Measurements from ENCODE around the gene PRMT7. TPM values are rescaled to one million over a fixed set of nuclear protein-coding genes. Genes with fewer than 3 reads are reported as not detected.

Gene PRMT7
- total RNA-seq, 1 experiment from 2014 or later, result 59.3 TPM

DNA sequence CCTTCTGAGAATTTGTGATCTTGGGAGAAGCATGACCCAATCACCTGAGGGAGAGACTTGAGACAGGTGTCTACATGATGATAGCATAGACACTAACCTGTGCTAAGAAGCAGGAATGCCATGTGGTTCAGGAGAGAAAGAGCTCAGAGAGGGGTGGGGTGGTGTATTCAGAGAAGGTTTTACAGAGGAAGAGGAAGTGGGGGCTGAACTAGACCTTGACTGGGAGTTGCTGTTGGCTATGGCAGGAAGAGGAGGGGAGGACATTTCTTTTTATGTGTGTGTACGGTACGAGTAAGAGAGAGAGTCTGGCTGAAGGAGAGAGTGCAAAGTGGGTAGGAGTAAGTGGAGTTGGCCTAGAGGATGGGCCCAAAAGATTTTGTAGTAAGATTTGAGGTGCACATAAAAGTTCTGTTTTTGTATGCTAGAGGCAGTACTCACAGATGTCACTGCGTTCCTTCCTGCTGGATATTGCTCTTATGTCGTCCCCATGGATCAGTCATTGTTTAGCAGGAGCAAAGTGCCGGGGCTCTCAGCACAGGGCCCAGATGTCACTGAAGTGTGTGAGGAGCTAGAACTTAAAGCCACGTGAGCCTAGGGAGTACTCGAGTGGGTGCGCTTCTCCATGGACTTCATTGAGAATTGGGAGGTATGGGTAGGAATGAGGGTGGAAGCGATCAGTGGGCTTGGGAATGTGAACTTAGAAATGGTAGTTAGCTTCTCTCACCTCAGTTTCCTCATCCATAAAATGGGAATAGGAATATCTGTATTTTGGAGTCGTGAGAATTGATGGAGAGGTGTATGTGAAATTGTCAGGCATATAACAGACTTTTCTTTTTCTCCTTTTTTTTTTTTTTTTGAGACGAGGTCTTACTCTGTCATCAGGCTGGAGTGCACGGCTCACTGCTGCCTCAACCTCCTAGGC, 24.4 kb upstream of the PRMT7 start (continued):
- TF ChIP-seq GRHL2 (CRISPR knock-in tag; IDR thresholded peaks at IDR 0.05; ENCODE audit: insufficient replicate concordance, severe bottlenecking), result no peak

DNA sequence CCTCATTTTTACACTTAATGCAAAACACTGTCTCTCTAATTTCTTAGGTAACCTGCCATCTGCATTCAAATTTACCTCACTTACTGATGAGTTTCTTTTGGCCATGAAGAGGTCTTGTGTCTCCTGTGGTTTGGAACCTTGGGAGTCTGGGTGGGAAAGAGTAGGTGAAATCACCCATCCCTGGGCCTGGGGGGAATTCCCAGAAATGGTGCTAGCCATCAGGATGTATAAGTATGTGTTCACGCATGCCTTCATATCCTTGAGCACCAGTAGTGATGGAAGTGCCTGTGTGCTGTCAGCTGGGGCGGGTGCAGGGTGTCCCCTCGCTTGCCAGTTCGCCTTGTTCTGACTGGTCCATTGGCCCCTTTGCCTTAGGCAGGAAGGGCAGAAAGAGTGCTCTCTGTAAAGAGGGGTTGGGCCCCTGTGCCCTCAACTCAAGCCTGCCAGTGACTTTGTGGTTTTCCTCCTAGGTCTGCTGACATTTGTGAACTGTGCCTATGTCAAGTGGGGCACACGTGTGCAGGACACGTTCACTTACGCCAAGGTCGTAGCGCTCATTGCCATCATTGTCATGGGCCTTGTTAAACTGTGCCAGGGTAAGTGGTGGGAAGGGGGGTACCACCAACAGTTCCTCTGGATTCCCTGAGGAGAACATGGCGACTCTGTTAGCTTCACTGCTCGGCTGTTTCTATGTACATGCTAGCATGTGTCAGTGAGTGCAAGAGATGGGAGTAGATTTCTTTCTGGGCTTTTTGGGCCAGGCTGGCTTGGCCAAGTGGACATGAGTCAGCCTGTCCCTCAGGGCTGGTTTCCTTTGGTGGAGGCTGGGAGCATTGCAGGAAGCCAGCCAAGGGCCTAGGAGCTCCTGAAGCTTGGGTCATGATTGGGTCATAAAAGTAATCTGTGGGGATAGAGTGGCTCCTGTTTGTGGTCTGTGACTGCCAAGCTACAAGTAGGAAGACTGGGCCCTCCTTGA, 23.3 kb upstream of the PRMT7 start:
- no peak overlapping the region for H3K4me3 Mint-ChIP-seq
- CTCF ChIA-PET, result interaction anchor here (4.2 kb wide), 1 partner anchor 24 kb away, joined by 24 read pairs; the partner anchor contains the start of gene SLC7A6
- H3K27me3 Mint-ChIP-seq (ENCODE audit: low read depth), result no peaks in the 10 kb centered on the region
- H3K4me1 Mint-ChIP-seq, result peaks cover 8% of the 10 kb centered on the region
- peaks cover 23% of the 10 kb centered on the region for H3K36me3 Mint-ChIP-seq
- no peak for DNase-seq (ENCODE audit: low spot score)
- no peak overlapping the region; the same call in 1 of the 2 replicates for H3K27ac Mint-ChIP-seq
- POLR2A ChIA-PET, result no interaction called here
- H3K9me3 Mint-ChIP-seq, result no peaks in the 10 kb centered on the region
- ATAC-seq, result no peak
- TF ChIP-seq, protein P1, sequence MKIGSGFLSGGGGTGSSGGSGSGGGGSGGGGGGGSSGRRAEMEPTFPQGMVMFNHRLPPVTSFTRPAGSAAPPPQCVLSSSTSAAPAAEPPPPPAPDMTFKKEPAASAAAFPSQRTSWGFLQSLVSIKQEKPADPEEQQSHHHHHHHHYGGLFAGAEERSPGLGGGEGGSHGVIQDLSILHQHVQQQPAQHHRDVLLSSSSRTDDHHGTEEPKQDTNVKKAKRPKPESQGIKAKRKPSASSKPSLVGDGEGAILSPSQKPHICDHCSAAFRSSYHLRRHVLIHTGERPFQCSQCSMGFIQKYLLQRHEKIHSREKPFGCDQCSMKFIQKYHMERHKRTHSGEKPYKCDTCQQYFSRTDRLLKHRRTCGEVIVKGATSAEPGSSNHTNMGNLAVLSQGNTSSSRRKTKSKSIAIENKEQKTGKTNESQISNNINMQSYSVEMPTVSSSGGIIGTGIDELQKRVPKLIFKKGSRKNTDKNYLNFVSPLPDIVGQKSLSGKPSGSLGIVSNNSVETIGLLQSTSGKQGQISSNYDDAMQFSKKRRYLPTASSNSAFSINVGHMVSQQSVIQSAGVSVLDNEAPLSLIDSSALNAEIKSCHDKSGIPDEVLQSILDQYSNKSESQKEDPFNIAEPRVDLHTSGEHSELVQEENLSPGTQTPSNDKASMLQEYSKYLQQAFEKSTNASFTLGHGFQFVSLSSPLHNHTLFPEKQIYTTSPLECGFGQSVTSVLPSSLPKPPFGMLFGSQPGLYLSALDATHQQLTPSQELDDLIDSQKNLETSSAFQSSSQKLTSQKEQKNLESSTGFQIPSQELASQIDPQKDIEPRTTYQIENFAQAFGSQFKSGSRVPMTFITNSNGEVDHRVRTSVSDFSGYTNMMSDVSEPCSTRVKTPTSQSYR (CRISPR knock-in tag; IDR thresholded peaks at IDR 0.05), result no peak
- TF ChIP-seq CREB1 (CRISPR knock-in tag; IDR thresholded peaks at IDR 0.05) (no peak), GABPB1 (CRISPR knock-in tag; IDR thresholded peaks at IDR 0.05) (no peak)

DNA sequence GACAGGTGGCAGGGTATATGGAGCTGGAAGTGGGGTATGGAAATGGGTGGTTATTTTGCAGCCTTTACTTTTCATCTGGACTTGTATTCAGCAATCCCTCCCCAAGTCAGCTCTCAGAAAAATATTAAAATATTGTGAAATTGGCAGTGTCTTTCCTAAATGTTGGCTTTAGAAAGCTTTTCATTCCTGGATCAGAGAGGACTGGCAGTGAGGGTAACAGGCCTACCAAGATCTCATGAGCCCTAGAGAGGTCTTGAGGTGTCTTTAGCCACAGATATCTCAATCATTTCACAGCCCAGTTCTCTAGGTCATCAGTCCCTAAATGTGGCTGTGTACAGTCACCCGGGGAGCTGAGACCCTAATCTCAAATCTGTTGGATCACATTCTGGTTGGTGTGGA, 22.6 kb upstream of the PRMT7 start:
- CTCF ChIA-PET, result interaction anchor here (4.2 kb wide), 1 partner anchor 24 kb away, joined by 24 read pairs; the partner anchor contains the start of gene SLC7A6
- H3K4me1 Mint-ChIP-seq, result peaks cover 8% of the 10 kb centered on the region
- H3K36me3 Mint-ChIP-seq, result peaks cover 28% of the 10 kb centered on the region
- ATAC-seq (no peak), DNase-seq (ENCODE audit: low spot score) (no peak)
- POLR2A ChIA-PET, result no interaction called here
- TF ChIP-seq TEAD1 (CRISPR knock-in tag; IDR thresholded peaks at IDR 0.05), result no peak
- TF ChIP-seq CBFB (CRISPR knock-in tag; IDR thresholded peaks at IDR 0.05; ENCODE audit: low read depth), result no peak
- TF ChIP-seq TEAD4 (CRISPR knock-in tag; IDR thresholded peaks at IDR 0.05), result no peak
- TF ChIP-seq, protein P2, sequence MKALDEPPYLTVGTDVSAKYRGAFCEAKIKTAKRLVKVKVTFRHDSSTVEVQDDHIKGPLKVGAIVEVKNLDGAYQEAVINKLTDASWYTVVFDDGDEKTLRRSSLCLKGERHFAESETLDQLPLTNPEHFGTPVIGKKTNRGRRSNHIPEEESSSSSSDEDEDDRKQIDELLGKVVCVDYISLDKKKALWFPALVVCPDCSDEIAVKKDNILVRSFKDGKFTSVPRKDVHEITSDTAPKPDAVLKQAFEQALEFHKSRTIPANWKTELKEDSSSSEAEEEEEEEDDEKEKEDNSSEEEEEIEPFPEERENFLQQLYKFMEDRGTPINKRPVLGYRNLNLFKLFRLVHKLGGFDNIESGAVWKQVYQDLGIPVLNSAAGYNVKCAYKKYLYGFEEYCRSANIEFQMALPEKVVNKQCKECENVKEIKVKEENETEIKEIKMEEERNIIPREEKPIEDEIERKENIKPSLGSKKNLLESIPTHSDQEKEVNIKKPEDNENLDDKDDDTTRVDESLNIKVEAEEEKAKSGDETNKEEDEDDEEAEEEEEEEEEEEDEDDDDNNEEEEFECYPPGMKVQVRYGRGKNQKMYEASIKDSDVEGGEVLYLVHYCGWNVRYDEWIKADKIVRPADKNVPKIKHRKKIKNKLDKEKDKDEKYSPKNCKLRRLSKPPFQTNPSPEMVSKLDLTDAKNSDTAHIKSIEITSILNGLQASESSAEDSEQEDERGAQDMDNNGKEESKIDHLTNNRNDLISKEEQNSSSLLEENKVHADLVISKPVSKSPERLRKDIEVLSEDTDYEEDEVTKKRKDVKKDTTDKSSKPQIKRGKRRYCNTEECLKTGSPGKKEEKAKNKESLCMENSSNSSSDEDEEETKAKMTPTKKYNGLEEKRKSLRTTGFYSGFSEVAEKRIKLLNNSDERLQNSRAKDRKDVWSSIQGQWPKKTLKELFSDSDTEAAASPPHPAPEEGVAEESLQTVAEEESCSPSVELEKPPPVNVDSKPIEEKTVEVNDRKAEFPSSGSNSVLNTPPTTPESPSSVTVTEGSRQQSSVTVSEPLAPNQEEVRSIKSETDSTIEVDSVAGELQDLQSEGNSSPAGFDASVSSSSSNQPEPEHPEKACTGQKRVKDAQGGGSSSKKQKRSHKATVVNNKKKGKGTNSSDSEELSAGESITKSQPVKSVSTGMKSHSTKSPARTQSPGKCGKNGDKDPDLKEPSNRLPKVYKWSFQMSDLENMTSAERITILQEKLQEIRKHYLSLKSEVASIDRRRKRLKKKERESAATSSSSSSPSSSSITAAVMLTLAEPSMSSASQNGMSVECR (CRISPR knock-in tag; IDR thresholded peaks at IDR 0.05; ENCODE audit: borderline replicate concordance), result no peak
- TF ChIP-seq, protein P3, sequence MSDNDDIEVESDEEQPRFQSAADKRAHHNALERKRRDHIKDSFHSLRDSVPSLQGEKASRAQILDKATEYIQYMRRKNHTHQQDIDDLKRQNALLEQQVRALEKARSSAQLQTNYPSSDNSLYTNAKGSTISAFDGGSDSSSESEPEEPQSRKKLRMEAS (CRISPR knock-in tag; IDR thresholded peaks at IDR 0.05), result no peak
- no peak for TF ChIP-seq ZNF416 (CRISPR knock-in tag; IDR thresholded peaks at IDR 0.05)
- TF ChIP-seq NFATC4 (CRISPR knock-in tag; IDR thresholded peaks at IDR 0.05), result no peak
- TF ChIP-seq, protein P4, sequence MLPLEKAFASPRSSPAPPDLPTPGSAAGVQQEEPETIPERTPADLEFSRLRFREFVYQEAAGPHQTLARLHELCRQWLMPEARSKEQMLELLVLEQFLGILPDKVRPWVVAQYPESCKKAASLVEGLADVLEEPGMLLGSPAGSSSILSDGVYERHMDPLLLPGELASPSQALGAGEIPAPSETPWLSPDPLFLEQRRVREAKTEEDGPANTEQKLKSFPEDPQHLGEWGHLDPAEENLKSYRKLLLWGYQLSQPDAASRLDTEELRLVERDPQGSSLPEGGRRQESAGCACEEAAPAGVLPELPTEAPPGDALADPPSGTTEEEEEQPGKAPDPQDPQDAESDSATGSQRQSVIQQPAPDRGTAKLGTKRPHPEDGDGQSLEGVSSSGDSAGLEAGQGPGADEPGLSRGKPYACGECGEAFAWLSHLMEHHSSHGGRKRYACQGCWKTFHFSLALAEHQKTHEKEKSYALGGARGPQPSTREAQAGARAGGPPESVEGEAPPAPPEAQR (CRISPR knock-in tag; IDR thresholded peaks at IDR 0.05), result no peak
- TF ChIP-seq OVOL2 (CRISPR knock-in tag; IDR thresholded peaks at IDR 0.05; ENCODE audit: borderline replicate concordance), result no peak
- TF ChIP-seq PRRX2 (CRISPR knock-in tag; IDR thresholded peaks at IDR 0.05), result no peak
- TF ChIP-seq, protein P5, sequence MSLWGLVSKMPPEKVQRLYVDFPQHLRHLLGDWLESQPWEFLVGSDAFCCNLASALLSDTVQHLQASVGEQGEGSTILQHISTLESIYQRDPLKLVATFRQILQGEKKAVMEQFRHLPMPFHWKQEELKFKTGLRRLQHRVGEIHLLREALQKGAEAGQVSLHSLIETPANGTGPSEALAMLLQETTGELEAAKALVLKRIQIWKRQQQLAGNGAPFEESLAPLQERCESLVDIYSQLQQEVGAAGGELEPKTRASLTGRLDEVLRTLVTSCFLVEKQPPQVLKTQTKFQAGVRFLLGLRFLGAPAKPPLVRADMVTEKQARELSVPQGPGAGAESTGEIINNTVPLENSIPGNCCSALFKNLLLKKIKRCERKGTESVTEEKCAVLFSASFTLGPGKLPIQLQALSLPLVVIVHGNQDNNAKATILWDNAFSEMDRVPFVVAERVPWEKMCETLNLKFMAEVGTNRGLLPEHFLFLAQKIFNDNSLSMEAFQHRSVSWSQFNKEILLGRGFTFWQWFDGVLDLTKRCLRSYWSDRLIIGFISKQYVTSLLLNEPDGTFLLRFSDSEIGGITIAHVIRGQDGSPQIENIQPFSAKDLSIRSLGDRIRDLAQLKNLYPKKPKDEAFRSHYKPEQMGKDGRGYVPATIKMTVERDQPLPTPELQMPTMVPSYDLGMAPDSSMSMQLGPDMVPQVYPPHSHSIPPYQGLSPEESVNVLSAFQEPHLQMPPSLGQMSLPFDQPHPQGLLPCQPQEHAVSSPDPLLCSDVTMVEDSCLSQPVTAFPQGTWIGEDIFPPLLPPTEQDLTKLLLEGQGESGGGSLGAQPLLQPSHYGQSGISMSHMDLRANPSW (CRISPR knock-in tag; conservative IDR thresholded peaks at IDR 0.05; ENCODE audit: low read depth), result no peak
- no peak for TF ChIP-seq FOXP1 (CRISPR knock-in tag; IDR thresholded peaks at IDR 0.05; ENCODE audit: borderline replicate concordance)
- TF ChIP-seq, protein P6, sequence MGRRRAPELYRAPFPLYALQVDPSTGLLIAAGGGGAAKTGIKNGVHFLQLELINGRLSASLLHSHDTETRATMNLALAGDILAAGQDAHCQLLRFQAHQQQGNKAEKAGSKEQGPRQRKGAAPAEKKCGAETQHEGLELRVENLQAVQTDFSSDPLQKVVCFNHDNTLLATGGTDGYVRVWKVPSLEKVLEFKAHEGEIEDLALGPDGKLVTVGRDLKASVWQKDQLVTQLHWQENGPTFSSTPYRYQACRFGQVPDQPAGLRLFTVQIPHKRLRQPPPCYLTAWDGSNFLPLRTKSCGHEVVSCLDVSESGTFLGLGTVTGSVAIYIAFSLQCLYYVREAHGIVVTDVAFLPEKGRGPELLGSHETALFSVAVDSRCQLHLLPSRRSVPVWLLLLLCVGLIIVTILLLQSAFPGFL (CRISPR knock-in tag; IDR thresholded peaks at IDR 0.05; ENCODE audit: borderline replicate concordance), result no peak
- H3K27me3 Mint-ChIP-seq (ENCODE audit: low read depth), result no peaks in the 10 kb centered on the region
- no peak overlapping the region for H3K27ac Mint-ChIP-seq
- no peaks in the 10 kb centered on the region for H3K9me3 Mint-ChIP-seq
- H3K4me3 Mint-ChIP-seq, result no peak overlapping the region
